ENCODE data around the gene GAPDHS.
A peak's percentile ranks its signal among the peaks of the same experiment; 100 is the strongest.

The GAPDHS gene

GRCh38 chr19:35510626-35510964 is 22.7 kb upstream of the GAPDHS start:
- no peak for DNase-seq (ENCODE audit: low read depth)

GRCh38 chr19:35511337-35511736 is 21.9 kb upstream of the GAPDHS start:
- no peak for DNase-seq (ENCODE audit: low read depth)

- DNase-seq (ENCODE audit: low read depth), result no peak
Measured at GRCh38 chr19:35512831-35513627, 20.2 kb upstream of the GAPDHS start.

DNA sequence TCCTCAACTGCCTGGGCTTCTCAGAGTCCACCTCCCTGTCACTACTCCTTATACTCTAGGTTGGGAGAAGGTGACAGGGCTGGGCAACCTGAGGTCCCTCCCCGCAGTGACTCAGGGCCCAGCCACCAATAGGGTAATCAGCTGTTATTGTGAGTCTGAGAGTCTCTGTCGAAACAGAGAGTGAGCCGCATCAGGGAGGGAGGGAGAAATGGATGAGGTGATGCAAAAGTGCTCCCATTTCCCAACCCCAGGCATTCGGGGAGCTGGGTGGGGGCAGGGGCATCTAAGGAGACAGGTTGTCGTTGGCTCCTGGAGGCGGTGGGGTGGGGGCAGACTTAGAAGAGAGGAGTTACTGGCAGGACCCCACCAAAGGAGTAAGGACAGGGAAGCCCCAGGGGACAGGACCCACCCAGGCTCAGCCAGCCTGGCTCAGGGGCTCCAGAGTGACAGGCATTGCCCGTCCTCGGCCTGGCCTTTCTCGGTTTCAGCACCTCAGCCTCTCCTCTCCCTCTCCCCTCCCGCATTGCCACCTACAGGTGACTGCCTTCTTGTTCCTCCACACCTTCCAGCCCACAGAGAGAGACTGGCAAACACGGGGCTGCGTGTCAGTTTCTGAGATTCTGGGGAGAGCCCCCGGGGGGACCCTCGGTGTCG is 19.5 kb upstream of the GAPDHS start, which contains the start of gene DMKN:
Gene DMKN (minus strand): TSS at position 22 of the 654 bp plus-strand sequence. CDS start 174 bp downstream, outside the sequence.
- no peak for DNase-seq (ENCODE audit: low read depth)

DNA sequence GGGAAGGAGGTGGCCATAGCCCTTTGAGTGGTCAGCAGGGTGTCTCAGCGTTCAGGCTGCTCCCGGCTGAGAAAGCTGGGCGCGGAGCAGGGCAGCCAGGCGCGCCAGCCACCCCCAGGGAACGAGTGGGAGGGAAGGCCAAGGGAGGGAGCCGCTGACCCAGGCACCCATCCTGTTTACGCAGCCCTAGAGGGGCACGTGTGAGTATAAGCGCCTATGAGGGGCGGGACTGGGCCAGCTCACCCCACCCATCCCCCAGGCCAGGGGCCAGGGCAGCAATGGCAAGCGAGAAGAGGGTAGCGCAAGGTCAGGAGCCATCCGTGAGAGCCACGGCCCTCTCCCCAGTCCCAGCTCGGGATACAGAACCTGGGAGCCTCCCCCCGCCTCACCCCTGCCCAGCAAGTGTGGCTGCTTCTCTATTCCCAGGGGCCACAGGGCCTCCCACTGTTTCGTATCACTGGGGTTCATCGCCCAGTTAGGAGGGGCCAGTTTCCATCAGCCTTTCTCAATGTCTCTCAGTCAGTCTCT is 18.9 kb upstream of the GAPDHS start:
- DNase-seq (ENCODE audit: low read depth), result no peak

DNA sequence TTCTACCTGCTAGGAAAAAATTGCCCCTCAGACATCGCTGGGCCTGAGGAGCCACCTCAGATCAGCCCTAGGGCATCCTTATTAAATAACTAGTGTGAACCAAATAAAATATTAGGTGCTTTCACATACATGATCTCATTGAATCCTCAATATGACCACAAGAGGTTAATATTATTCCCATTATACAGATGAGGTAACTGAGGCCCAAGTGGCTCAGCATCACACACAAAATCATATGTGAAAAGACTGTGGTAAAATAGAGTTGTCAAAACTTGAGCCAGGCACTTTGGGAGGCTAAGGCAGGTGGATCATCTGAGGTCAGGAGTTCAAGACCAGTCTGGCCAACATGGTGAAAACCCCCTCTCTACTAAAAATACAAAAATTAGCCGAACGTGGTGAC is 16.9 kb upstream of the GAPDHS start:
- no peak for DNase-seq (ENCODE audit: low read depth)

- DNase-seq (ENCODE audit: low read depth), result no peak
Measured at GRCh38 chr19:35517342-35517741, 15.9 kb upstream of the GAPDHS start.

GRCh38 chr19:35518313-35518712 is 14.9 kb upstream of the GAPDHS start:
- DNase-seq (ENCODE audit: low read depth), result no peak

DNA sequence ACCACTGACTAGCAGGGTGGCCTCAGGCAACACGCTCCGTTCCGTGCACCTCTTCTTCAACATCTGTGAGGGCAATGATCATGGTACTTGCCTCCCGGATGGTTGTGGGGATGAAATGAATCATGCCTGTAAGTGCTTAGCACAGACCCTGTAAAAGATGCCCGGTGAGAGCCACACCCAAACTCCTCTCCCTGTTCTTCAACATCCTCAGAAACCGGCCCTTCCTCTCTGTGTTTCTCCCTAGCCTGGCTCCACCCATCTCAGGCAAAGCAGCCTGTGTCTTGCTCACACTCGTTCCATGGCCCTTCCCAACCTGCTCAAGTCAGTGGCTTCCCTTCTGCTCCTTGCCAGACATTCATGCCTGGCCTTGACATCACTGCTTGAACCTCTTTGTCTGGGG is 14.0 kb upstream of the GAPDHS start:
- DNase-seq (ENCODE audit: low read depth), result no peak

DNA sequence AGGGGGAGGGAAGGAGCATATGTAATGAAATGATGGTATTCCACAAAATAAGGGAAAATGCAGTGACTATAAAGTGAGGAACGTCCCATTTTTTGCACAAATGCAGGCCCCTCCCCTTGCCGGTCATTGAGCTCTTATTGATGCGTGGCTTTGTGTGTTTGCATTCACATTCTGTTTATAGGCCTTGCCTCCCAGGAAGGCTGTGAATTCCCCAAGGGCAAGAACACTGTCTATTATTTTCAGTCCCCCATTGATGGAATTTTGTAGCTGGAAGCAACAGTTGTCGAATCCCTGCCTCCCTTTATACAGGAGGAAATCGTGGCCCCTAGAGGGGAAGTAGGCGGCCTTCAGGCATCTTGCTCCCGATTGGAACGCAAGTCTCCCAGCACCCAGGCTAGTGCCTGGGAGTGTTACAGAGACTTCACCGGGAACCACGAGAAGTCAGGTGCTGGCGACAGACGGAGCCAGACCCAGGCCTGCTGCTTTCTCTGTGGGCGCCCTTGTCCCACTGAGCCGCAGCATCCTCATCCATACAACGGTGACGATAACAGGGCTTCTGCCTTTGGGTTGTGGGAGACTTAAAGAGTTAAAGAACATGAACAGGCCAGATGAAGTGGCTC is 12.0 kb upstream of the GAPDHS start:
- DNase-seq (ENCODE audit: low read depth), result no peak

DNA sequence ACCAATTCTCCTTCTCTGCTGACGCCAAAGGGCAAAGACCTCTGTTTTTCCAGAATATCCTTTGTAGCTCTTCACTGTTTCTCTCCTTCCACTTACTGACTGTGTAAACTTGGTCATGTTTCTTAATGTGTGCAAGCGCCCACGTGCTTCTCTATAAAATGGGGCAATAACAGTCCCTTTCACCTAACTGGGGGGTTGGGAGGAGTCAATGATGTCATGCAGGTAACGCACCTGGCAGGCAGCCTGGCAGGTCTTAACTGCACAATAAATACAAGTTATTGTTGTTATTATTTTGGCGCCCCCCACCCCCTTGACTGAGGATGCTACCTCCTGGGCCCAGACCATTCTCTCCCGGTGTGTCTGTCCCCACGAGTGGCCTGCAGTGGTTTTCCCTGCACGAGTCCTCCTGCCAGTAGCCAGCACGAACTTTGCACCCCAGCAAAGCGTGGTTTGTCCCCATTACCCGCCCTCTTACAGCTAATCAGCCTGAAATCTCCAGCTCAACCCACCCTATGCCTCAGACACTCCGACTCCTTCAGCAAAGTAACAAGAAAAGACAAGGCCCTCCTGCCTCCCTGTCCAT is 10.4 kb upstream of the GAPDHS start:
- DNase-seq (ENCODE audit: low read depth), result no peak

- DNase-seq (ENCODE audit: low read depth), result no peak
Measured at GRCh38 chr19:35524181-35524837, 8.9 kb upstream of the GAPDHS start.

DNA sequence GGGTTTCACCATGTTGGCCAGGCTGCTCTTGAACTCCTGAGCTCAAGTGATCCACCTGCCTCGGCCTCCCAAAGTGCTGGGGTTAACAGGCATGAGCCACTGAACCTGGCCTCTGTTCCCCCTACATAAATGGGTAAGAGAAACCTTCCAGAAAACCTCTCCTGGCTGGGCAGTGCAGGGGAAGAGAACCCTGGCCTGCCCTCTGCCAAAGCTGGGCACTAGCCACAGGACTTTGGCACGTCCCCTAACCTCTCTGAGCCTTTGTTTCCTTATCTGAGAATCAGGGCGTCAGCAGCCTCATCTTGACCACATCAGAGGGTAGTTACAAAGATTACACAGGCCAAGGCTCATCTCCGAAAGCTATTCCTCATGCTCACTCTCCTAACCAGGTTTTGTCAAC is 7.4 kb upstream of the GAPDHS start:
- no peak for DNase-seq (ENCODE audit: low read depth)

GRCh38 chr19:35528218-35529038 is 4.8 kb upstream of the GAPDHS start, which contains the start of gene SBSN:
TSS of gene SBSN (minus strand) at chr19:35528311. CDS start at chr19:35528281, 30 bp downstream.
- DNase-seq (ENCODE audit: low read depth), result no peak

DNA sequence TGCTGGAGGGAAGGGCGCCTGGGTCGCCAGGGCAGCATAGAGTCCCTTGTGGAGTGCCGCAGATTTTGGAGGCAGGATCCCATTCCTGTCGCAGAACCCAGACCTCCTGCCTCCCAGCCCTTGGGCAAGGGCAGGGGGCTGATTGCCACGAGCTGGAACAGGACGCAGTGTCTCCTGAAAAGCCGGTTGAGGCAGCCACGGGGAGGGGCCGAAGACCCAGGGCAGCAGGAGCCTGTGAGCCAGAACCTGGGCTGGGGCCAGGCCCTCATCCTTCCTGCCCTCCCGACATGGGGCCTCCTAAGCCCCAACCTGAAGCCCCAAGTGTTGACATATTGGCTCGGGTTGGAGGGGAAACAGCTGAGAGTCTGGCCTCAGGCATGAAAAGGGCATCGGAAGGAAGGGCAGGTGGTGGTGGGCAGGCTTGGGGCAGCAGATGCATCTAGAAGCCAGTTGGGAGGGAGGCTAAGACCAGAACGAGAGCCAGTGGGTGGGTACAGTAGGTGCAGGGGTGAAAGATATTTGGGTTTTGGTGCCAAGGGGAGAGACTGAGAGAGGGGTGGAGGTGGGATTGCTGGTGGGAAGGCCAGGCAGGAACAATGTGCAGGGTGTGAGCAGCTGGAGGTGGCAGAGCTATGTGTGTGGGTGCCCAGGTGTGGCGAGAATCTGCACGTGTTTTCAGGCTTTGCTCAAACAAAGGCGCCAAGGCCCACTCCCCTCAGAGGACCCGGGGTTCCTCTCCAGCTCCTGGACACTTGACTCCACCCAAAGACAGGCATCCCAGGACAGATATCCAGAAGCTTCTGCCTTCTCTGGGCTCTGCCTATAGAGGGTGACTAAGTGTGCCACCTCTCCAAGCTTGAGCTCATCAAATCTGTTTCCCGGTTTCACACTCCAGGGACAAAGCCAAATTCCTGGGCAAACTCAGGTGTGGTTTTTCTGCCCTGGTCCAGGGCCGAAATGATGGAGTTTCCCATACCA is 3.7 kb upstream of the GAPDHS start:
- no peak for DNase-seq (ENCODE audit: low read depth)

- DNase-seq (ENCODE audit: low read depth), result no peak
Measured at GRCh38 chr19:35531291-35531690, 2.0 kb upstream of the GAPDHS start.

DNA sequence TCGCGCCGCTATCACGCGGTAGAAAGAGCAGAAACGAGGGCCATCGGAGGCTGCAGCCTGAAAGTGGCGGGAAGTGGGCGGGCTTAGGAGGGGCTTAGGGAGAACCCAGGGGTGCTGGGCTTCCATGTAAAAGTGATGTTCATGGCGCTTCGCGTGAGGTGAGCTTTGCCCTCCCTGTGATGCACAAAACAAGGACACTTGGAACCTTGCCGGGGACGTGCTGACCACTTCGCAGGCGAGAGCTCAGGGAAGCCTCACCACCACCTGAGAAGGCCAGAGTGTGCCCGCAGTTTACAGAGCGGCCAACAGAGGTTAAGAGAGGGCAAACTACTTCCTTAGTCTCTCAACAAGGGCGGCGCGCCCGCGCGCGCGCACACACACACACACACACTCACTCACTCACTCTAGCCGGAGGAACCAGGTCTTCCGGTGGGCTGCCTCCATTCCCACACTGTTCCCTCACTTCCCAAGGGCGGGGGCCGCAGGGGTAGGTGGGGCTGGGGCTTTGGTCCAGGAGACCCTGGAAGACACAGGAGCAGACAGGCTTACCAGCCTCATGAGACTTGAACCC is 651 bp downstream of the GAPDHS start:
- DNase-seq (ENCODE audit: low read depth), result peak; percentile 21

DNA sequence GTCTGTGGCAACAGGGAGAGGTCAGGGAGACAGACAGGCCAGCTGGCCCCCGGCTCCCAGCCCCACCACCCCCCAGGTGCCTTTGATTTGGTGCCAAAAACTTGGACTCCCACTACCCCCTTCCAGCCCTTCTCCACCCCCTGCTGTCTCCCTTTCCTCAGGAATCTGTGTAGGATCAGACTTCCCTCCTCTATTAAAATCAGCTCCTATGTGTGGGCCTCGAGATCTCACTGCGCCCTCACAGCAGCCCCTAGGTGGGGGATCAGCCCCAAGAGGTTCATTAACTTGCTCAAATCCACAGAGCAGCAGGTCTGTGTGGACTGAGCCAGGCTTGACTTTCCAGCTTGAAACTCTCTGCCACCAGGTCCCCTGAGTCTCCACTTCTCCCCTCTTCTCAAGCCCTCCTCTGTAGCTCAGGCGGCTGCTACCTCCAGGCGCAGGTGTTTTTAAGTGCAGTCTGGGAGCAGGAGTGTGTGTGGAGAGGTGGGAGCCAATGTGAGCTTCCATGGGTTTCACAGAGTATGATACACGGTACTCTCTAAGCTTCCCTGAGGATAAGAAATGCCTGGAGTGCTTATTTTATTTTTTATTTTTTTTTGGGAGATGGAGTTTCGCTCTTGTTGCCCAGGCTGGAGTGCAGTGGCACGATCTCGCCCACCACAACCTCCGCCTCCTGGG is 1.7 kb downstream of the GAPDHS start:
- no peak for DNase-seq (ENCODE audit: low read depth)

- DNase-seq (ENCODE audit: low read depth), result no peak
Measured at GRCh38 chr19:35539314-35539713, 6.1 kb downstream of the GAPDHS start.
